HL-60/S4 treated with retinoic acid at 250 ng/mL for 4 days and 3 days (cell line): ENCODE data around the gene CNTNAP2.

Experiments
- in situ Hi-C: fragments of 300-500 bp; cut with MboI; formaldehyde crosslinking; loops from 2 replicates; pipeline ENCODE4 v1.7.0; 2022; ENCODE audit warnings: low sequenced_read_pairs

Gene CNTNAP2

DNA sequence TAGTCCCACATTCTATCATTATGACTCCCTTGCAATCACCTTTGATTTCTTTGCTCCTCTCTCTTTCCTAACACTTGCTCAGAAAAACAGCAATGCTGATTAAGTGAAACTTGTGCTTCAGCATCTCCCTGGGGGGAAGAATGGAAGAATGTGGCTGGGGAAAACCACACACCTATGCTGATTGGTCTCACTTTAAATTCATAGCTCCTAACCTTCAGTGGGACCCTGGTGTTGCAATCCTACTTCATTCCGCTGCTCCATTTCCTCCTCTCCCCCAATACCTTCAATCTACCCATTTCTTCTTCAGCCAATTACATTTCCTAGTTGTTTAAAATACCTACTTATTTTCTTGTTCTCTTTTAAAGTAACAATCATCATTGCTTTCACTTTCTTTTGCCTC, 1307.3 kb downstream of the CNTNAP2 start:
- in situ Hi-C loops: no loop called here

DNA sequence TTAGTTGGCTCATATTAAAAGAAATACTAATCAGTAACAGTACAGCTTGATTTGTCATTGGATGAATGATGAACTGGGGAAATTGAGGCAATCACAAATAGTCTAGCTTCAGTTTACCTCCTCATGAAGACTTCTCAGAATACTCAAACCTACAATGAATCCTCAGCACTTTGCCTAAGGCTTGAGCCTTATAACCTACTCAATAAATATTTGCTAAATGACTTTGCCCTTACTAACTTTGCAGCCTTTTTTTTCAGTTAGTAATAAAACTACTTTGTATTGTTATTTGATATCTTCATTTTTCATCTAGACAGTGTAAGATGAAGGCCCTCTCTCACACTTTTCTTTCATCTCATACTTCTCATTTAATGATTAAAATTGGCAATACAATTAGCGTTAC, 1311.5 kb downstream of the CNTNAP2 start:
- in situ Hi-C loops: no loop called here

GRCh38 chr7:147429961-147430360, 1313.4 kb downstream of the CNTNAP2 start:
- in situ Hi-C loops: no loop called here

GRCh38 chr7:147432079-147432478, 1315.5 kb downstream of the CNTNAP2 start:
- in situ Hi-C loops: no loop called here

- in situ Hi-C loops: no loop called here
These were observed 1316.0 kb downstream of the CNTNAP2 start for GRCh38 chr7:147432576-147432975.

DNA sequence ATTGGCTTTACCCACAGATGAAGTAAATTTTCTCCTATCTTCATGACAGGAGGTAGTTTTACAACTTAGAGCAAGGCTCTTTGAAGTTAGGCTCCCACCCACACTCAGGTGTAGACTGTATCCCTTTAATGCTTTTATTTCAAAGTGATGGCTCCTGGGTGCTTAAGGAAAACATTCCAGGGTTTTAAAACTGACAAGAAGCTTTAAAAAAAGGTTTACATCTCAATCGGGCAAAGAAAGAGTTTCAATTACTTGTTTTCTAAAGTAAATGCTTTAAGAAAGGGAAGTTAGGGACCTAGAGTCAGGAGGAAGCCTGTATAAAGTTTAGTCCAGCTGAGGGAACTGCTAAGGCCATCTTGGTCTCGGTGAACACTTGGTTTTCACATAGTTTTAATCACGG, 1320.1 kb downstream of the CNTNAP2 start:
- in situ Hi-C loops: no loop called here

DNA sequence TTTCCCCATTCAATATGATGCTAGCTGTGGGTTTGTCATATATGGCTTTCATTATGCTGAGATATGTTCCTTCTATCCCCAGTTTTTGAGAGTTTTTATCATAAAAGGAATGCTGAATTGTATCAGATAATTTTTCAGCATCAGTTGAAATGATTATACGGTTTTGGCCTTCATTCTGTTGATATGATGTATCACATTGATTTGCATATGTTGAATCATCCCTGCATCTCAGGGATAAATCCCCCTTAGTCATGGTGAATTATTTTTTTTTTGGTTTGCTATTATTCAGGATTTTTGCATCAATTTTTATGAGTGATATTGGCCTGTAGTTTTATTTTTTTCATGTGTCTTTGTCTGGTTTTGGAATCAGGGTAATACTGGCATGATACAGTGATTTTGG, 1321.6 kb downstream of the CNTNAP2 start:
- in situ Hi-C loops: no loop called here

DNA sequence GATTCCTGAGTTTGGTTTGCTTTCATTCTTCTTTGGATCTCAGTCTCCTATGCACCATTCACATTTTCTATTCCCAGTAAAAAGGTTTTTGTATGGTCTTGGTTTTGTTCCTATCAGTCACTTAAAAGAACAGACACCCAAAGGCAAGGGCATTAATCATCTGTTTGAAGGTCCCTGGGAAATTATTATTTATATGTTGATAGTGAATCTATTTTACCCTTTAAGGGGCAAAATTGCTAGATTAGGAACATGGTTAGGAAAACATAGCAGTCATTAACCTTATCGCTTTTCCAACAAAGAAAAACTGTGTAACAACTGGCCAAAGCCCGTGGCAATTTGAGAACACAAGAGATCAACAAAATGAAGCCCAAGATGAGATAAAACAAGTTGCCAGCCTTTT, 1327.3 kb downstream of the CNTNAP2 start:
- in situ Hi-C loops: no loop called here

- in situ Hi-C loops: no loop called here
These were observed 1336.2 kb downstream of the CNTNAP2 start for GRCh38 chr7:147452816-147453215.

DNA sequence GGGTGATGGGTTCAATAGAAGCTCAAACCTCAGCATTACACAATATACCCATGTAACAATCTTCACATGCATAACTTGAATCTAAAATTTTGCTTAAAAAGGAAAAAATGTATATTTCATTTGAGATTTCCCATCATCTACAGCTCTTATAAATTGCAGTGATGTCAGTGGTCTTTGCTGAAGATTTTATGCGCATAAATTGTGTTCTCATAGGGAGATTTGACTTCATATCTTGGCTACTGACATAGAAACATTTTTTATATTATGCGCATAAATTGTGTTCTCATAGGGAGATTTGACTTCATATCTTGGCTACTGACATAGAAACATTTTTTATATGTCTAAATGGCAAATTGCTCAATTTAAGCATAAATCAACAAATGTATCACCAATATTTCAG, 1348.6 kb downstream of the CNTNAP2 start:
- in situ Hi-C loops: no loop called here

DNA sequence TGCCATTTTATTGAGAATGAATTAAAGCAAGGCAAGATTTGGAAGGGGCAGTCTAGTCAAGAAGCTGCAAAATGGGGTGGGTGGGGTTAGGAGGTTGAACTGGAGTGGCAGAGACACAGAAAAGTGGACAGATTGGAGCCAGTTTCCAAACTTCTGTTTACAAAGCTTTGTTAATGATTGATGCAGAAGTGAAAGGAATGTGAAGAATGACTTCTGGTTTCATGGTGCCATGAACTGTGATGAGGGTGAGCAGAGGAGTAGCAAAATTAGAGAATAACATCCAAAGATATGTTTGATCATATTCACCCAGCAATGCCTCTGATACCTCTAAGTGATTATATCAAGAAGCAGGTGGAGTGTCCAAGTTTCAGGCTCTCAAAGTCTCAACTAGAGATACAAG, 1356.0 kb downstream of the CNTNAP2 start:
- in situ Hi-C loops: no loop called here

DNA sequence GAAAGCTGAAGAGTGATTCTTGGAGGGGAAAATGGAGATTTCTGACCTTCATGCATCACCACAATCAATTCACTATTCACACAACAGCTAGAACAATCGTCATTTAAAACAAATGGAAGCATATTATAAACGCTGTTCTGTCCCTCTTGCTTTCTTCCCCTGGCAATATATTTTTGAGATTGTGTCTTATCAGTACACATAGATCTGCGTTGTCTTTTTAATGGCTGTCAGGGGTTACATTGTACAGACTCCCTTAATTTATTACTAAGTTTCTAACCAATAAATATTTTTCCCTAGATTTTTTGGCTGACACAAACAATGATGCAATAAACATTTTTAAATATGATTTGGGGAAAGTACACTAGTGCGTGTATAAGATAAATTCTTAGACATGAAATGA, 1358.3 kb downstream of the CNTNAP2 start:
- in situ Hi-C loops: no loop called here

GRCh38 chr7:147477526-147477925, 1360.9 kb downstream of the CNTNAP2 start:
- in situ Hi-C loops: no loop called here

DNA sequence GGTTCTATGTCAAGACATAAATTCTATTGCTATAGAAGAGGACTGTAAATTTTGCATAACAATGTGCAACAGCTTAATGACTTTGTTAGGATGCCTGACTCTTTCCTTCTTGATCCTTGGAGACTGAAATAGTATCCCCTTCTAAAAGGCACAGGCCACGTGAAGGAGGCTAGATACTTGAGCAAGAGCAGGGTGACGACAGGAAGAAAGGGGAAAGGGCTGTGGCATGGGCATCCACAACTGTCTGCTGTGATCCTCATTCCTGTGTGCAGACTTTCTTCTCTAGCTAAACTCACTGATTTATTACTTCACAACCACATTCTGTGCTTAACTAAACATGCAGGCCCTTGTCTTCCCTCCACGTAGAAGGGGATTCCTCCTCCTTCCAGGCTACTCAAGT, 1362.2 kb downstream of the CNTNAP2 start:
- in situ Hi-C loops: no loop called here

DNA sequence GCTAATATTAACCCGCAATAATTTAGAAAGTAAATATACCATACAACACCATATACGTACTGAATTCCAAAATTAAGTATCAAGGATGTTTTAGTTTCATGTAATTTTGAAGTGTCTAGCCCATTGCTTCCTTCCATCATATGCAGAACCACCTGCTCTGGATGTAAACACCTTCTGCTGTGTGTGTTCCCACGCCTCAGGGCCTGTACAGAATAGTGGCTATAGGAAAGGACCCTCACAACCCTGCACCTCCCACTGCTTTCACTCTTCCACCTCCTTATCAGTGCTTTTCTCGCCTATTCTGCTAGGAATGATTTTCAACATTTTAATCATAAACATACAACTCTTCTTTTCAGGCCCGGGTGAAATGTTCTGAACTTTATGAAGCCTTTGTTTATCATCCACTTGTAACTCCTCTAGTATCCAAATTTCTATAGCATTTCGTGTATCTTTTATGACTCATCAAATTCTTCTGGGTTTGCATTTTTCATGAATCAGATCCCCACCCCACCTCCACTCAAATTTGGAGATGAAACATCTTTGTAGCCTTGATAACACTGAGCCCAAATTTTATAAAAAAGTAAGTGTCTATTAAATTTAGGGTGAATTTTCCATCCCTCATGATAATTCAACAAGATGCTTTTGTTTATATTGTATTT, 1367.2 kb downstream of the CNTNAP2 start:
- in situ Hi-C loops: no loop called here

DNA sequence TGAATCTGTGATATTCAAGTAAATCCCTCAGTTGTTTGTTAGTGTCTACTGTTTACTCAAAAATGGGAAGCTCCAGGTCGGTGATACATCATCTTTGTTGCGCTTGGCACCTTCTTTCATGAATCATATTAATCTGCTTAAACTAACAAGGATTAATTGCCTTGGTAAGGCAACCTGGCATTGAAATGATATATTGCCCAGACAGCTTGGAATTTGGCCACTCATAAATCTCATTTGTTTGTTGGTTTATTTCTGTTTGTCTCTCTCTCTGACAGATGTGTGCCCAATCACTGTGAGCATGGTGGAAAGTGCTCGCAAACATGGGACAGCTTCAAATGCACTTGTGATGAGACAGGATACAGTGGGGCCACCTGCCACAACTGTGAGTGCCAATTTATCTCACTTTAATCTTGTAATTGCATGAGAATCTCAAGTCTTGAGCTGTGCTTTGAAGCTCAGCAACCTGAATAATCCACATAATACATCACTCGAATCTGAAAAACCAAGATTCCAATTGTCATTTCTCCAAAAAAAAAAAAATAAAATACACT, 1369.1 kb downstream of the CNTNAP2 start:
- in situ Hi-C loops: no loop called here

- in situ Hi-C loops: no loop called here
These were observed 1376.0 kb downstream of the CNTNAP2 start for GRCh38 chr7:147492606-147493005.

DNA sequence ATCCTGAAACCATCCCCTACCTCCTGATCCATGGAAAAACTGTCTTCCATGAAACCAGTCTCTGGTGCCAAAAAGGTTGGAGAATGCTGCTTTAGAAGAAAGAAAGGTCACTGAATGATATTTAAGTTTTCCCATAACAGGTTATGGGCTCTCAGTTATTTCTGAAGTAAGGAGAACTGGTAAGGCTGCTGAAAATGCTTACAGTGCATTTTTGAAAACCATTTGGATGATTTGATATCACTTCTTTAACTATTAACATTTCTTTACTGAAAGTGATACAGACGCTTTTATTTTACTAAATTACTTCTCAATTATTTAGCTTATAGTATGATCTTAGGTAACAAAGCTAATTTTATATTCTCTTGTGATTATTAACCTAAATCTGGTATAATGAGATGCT, 1379.6 kb downstream of the CNTNAP2 start:
- in situ Hi-C loops: no loop called here

DNA sequence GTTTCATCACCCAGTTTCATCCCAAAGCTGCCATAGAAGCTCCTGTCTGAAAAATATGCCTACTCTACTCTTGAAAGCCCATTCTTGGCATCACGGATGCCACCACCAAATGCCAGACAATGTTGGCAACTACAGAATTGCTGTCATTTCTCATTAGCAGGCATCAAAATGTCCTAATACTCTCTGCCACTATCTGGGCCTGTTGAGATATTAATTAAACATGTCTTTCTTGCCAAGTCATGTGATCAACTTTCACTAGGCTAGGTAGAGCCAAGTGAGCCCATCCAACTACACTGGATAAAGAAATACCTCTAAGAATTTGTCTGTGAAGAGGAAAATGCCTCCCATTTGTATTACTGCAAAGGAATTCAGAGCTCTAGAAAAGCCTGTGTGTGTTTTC, 1380.6 kb downstream of the CNTNAP2 start:
- in situ Hi-C loops: no loop called here

- in situ Hi-C loops: no loop called here
These were observed 1381.5 kb downstream of the CNTNAP2 start for GRCh38 chr7:147498081-147498480.

GRCh38 chr7:147509035-147509501, 1392.5 kb downstream of the CNTNAP2 start:
- in situ Hi-C loops: no loop called here

DNA sequence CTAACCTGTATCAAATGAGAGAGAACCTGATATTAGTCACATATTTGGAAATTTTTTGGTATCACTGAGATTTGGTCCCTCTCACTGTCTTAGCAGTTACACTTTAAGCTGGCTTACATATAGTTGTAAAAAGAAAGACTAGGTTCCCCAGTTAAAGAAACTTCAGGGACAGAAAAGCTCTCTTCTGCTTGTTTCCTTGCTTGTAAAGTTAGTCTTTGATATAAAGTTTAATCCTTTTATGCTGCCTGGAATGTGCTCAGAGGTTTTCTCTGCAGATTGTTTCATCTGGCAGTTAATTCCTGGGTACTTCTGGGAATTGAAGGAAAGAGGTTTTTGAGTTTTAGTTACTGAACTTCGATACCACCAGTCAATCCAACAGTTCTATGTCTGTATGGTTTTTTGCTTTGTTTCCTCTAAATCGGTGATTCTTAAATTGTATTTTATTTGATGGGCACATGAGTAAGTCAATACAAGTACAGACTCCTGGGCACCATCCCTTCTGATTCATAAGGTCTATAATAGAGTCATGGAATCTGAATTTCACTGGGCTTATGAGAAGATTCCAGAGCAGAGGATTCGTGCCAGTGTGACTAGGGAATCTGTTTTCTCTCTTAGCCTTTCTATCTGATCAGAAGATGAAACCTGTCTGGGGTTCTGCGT, 1393.1 kb downstream of the CNTNAP2 start:
- in situ Hi-C loops: no loop called here

- in situ Hi-C loops: no loop called here
These were observed 1393.6 kb downstream of the CNTNAP2 start for GRCh38 chr7:147510201-147510542.
